KMS-11 (cell line): ENCODE measurements around the gene RP9.

Experiments used
- H2AFZ ChIP-seq: fragments of 200-600 bp; sonication (generic); 2 replicates; pipeline ENCODE4 v1.6.1; 2016; ENCODE audit warnings: antibody characterized with exemption, mixed run types, low read depth
- H3K27ac ChIP-seq: fragments of 200-600 bp; sonication (generic); 2 replicates; pipeline ENCODE4 v1.6.1; 2016; ENCODE audit warnings: mild to moderate bottlenecking, mixed run types
- H3K27me3 ChIP-seq: fragments of 200-600 bp; sonication (generic); 2 replicates; pipeline ENCODE4 v1.6.1; 2017; ENCODE audit warnings: mild to moderate bottlenecking, low read depth, mixed run types, moderate library complexity; ENCODE audit not compliant: insufficient read depth
- H3K36me3 ChIP-seq: fragments of 200-600 bp; sonication (generic); 2 replicates; pipeline ENCODE4 v1.6.1; 2017; ENCODE audit warnings: mild to moderate bottlenecking, mixed run types; ENCODE audit not compliant: insufficient read depth
- H3K4me1 ChIP-seq: fragments of 200-600 bp; sonication (generic); 2 replicates; pipeline ENCODE4 v1.6.1; 2016; ENCODE audit warnings: mild to moderate bottlenecking, low read depth, mixed run types; ENCODE audit not compliant: poor library complexity, severe bottlenecking
- H3K4me2 ChIP-seq: fragments of 200-600 bp; sonication (generic); 2 replicates; pipeline ENCODE4 v1.7.0; 2016; ENCODE audit warnings: mild to moderate bottlenecking, mixed run types
- H3K4me3 ChIP-seq: fragments of 200-600 bp; sonication (generic); IDR thresholded peaks from 2 replicates; pipeline ENCODE4 v1.6.1; 2017; ENCODE audit warnings: low read depth, low read length, mixed read lengths; ENCODE audit not compliant: insufficient read depth
- H3K79me2 ChIP-seq: fragments of 200-600 bp; sonication (generic); 2 replicates; pipeline ENCODE4 v1.6.1; 2016; ENCODE audit warnings: low read depth, mixed run types; ENCODE audit not compliant: insufficient read depth
- H3K9ac ChIP-seq: fragments of 200-600 bp; sonication (generic); 2 replicates; pipeline ENCODE4 v1.6.1; 2016; ENCODE audit warnings: mild to moderate bottlenecking, mixed run types
- H4K20me1 ChIP-seq: fragments of 200-600 bp; sonication (generic); 2 replicates; pipeline ENCODE4 v1.6.1; 2016; ENCODE audit warnings: mild to moderate bottlenecking, mixed run types; ENCODE audit not compliant: insufficient read depth
- CTCF ChIP-seq: fragments of 200-600 bp; sonication (generic); conservative IDR thresholded peaks from 2 replicates; pipeline ENCODE4 v1.6.1; 2017; ENCODE audit warnings: low read depth, mild to moderate bottlenecking, antibody characterized with exemption, low read length, moderate library complexity, mixed read lengths

Gene RP9

GRCh38 chr7:33087858-33088257 lies 21.3 kb downstream of the RP9 start:
- no peaks in the 10 kb centered on the region for H3K27me3 ChIP-seq
- no peak for TF ChIP-seq CTCF
- no peak overlapping the region for H3K4me2 ChIP-seq
- no peaks in the 10 kb centered on the region for H3K36me3 ChIP-seq
- H3K4me3 ChIP-seq = no peak overlapping the region
- no peak overlapping the region for H3K9ac ChIP-seq
- no peak overlapping the region for H3K27ac ChIP-seq
- H3K79me2 ChIP-seq = no peaks in the 10 kb centered on the region
- no peak overlapping the region for H2AFZ ChIP-seq
- H4K20me1 ChIP-seq = no peaks in the 10 kb centered on the region
- H3K4me1 ChIP-seq = no peaks in the 10 kb centered on the region

DNA sequence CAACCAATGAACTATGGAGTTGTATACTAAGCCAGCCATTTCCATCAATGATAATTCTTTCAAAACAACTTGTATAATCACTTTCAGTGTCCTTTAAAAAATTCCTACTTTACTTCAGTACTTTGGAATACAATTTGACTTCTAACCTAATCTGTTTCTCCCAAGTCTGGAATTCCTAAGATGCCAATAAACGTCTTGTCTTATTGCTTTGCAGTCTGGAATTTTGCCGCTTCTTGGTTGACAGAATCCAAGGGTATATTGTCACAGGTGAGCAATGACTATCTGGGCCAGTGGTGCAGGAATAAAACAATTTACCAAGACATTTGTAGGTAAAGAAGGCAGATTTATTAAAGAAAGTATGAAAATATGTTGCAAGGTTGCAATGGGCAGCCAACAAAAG lies 21.8 kb downstream of the RP9 start:
- Histone ChIP-seq H2AFZ (no peak overlapping the region), H4K20me1 (no peaks in the 10 kb centered on the region), H3K4me3 (no peak overlapping the region), H3K27me3 (no peaks in the 10 kb centered on the region), H3K9ac (no peak overlapping the region), H3K4me2 (no peak overlapping the region), H3K79me2 (no peaks in the 10 kb centered on the region), H3K27ac (no peak overlapping the region), H3K36me3 (no peaks in the 10 kb centered on the region), H3K4me1 (no peaks in the 10 kb centered on the region)
- no peak for TF ChIP-seq CTCF

DNA sequence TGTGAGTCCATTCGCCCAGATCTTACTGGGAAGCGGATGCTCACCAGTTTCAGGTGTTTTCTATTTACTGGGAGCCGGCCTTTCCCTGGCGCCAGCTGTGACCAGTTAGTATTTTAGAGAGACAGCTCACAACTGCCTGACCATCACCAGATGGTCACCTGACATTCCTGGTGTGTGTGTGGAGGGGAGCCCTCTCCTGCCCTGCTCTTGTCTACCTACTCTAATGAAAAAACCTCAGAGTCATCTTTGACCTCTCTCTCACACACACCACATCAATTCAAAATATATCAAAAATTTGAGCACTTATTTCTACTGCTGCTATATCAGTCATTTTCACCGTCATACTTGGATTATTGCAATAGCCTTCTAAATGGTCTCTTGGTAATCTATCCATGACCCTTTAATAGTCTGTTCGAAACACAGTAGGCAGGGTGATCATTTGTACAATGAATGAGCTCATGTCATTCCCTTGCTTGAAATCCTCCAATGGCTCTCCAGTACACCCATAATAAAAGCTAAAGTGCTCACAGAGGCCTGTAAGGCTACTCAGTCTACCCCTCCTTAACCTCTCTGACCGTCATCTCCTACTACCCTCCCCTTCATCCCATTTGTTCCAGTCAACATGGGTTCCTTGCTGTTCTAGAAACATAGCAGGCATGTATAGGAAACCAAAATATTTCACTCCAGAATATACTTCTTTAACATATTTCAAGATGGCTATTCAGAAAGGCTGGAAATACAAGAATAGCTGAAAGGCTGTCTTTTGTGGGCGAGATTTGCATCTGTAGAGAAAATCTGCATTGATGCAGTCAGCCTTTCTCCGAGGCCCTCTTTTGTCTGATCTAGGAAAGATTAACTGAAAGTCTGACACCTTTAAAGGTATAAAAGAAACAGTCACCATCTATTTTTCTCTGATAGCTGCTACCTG lies 29.2 kb downstream of the RP9 start:
- Histone ChIP-seq H3K79me2 (no peaks in the 10 kb centered on the region), H4K20me1 (no peaks in the 10 kb centered on the region), H3K4me2 (no peak overlapping the region), H3K9ac (no peak overlapping the region), H3K4me3 (no peak overlapping the region), H3K27ac (no peak overlapping the region), H2AFZ (no peak overlapping the region), H3K27me3 (no peaks in the 10 kb centered on the region), H3K4me1 (peaks cover 9% of the 10 kb centered on the region), H3K36me3 (no peaks in the 10 kb centered on the region)
- TF ChIP-seq CTCF = no peak

DNA sequence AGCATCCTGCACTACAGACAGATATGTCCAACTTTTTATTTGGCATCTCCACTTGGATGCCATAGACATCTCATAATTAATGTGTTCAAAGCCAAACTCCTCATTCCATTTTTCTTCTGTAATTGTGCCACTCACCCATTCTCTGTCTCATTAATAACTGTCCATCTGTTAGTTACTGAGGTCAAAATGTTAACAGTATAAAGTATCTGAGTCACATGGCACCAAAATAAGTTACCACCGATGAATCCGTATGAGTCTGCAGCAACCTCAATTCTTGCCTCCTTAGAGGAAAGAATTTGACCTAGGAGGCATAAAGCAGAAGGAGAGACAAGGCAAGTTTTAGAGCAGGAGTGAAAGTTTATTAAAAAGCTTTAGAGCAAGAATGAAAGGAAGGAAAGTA lies 30.1 kb downstream of the RP9 start:
- no peak for TF ChIP-seq CTCF
- peaks cover 9% of the 10 kb centered on the region for H3K4me1 ChIP-seq
- H3K27me3 ChIP-seq = no peaks in the 10 kb centered on the region
- H3K4me2 ChIP-seq = no peak overlapping the region
- H3K36me3 ChIP-seq = no peaks in the 10 kb centered on the region
- no peak overlapping the region for H3K4me3 ChIP-seq
- H2AFZ ChIP-seq = no peak overlapping the region
- no peak overlapping the region for H3K27ac ChIP-seq
- no peaks in the 10 kb centered on the region for H4K20me1 ChIP-seq
- no peaks in the 10 kb centered on the region for H3K79me2 ChIP-seq
- H3K9ac ChIP-seq = no peak overlapping the region
